22Rv1 (cell line): ENCODE results near the gene PTPRR.

Source experiments
- ZFX ChIP-seq: fragments of 450-650 bp; IDR thresholded peaks from 2 replicates; pipeline ENCODE4 v1.6.1; 2017; ENCODE audit warnings: antibody characterized with exemption, borderline replicate concordance
- TF ChIP-seq, protein P1 (sequence below): fragments of 450-650 bp; IDR thresholded peaks from 2 replicates; pipeline ENCODE4 v1.5.1; 2017; ENCODE audit warnings: mild to moderate bottlenecking

DNA sequence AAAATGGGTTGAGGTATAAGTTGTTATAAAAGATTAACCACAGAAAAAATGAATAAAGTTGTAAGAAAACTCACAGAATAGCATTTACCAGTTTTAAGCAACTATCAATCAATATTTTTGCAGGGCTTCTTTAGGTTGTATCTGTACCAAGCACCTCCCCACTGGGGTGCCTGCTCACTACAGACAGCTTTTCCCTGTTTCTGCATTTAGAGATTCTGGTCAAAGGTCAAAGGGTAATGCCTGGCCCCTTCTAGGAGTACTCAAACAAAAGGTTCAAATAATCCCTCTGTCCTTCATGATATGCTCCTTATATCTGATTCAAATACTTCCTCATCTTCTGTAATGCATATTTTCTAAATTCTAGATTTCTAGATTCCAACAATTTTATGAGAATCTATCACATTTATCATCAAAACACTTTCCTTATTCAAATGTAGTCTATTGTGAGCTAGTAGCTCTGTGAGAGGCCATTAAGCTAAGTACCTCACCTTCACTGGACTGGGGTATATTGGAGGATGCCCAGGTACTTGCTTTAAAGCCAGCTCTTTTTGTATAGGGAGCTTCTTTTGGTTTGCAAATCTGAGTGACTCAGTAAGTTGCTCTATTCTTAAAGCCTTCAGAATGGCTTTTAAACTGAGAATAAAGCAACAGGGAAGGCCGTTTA, 162.6 kb downstream of the PTPRR start:
- TF ChIP-seq, protein P1, sequence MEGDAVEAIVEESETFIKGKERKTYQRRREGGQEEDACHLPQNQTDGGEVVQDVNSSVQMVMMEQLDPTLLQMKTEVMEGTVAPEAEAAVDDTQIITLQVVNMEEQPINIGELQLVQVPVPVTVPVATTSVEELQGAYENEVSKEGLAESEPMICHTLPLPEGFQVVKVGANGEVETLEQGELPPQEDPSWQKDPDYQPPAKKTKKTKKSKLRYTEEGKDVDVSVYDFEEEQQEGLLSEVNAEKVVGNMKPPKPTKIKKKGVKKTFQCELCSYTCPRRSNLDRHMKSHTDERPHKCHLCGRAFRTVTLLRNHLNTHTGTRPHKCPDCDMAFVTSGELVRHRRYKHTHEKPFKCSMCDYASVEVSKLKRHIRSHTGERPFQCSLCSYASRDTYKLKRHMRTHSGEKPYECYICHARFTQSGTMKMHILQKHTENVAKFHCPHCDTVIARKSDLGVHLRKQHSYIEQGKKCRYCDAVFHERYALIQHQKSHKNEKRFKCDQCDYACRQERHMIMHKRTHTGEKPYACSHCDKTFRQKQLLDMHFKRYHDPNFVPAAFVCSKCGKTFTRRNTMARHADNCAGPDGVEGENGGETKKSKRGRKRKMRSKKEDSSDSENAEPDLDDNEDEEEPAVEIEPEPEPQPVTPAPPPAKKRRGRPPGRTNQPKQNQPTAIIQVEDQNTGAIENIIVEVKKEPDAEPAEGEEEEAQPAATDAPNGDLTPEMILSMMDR, result no peak
- TF ChIP-seq ZFX, result no peak
